Tibial artery (tissue), 4 donors: ENCODE measurements around the gene AGXT.
A peak's percentile ranks its signal among the peaks of the same experiment; 100 is the strongest.

ENCODE experiments used
- DNase-seq, 2 donors: peaks; one replicate each; pipeline ENCODE4 v3.0.0-alpha.2; 2019
- H3K27ac ChIP-seq, 2 donors: fragments of 200-600 bp; sonication (generic) in 1 of 2; 1 replicate in 1 of 2; 2 replicates in 1 of 2; pipeline ENCODE4 v1.5.1; 2018 to 2019; ENCODE audit warnings: mild to moderate bottlenecking in 1 of 2
- H3K27me3 ChIP-seq, 2 donors: fragments of 200-600 bp; sonication (generic) in 1 of 2; one replicate each; pipeline versions ENCODE4 v1.5.1 to v1.6.0; 2016 to 2019
- H3K36me3 ChIP-seq, 3 donors: fragments of 200-600 bp; sonication (generic) in 2 of 3; one replicate each; pipeline ENCODE4 v1.5.1; 2016 to 2019; ENCODE audit warnings: mild to moderate bottlenecking in 2 of 3
- H3K4me1 ChIP-seq, 4 donors: fragments of 200-600 bp; sonication (generic) in 2 of 4; 1 replicate in 3 of 4; 2 replicates in 1 of 4; pipeline ENCODE4 v1.5.1; 2016 to 2019
- H3K4me3 ChIP-seq, 2 donors: fragments of 200-600 bp; sonication (generic) in 1 of 2; 1 replicate in 1 of 2; 2 replicates in 1 of 2; pipeline ENCODE4 v1.5.1; 2018 to 2019; ENCODE audit warnings: mild to moderate bottlenecking in 2 of 2
- H3K9me3 ChIP-seq, 3 donors: fragments of 200-600 bp; sonication (generic) in 1 of 3; one replicate each; pipeline ENCODE4 v1.5.1; 2016 to 2019
- intact Hi-C: fragments of 100-400 bp; cut with DNase I; formaldehyde crosslinking; loops from one replicate; pipeline ENCODE4 v1.15.0; 2023; ENCODE audit warnings: low total_unique reads
- TF ChIP-seq, protein P1 (sequence below), 2 experiments: fragments of 200-600 bp in 1 of 2; fragments of 450-650 bp in 1 of 2; IDR thresholded peaks; one replicate each; pipeline ENCODE4 v1.5.1; 2017 to 2019; ENCODE audit warnings: antibody characterized with exemption in 2 of 2, mild to moderate bottlenecking in 1 of 2, moderate library complexity in 1 of 2

AGXT gene

DNA sequence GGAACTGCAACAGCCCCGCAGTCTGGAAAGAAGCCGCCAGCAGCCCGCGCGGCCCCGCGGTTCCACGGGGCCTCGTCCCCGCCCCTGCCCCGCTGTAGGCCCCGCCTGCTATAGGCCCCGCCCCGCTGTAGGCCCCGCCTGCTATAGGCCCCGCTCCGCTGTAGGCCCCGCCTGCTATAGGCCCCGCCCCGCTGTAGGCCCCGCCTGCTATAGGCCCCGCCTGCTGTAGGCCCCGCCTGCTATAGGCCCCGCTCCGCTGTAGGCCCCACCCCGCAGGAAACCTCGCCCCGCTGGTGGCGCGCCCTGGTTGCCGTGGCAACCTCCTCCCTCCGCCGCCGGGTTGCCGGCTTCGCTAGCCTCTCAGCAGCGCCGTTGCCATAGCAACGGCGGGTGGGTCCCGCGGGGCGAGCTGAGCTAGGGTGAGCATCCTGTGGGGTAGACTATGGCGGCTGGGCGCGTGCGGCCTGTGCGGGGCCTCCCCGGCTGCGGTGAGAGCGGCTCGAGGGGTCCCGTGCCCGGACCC is 36.4 kb upstream of the AGXT start:
- H3K4me3 ChIP-seq = peak overlapping the region; percentile 1 to 38
- intact Hi-C loops = no loop called here
- H3K27ac ChIP-seq = no peak overlapping the region
- DNase-seq = peak; percentile 83 to 91
- H3K27me3 ChIP-seq = peaks cover 0 to 47% of the 10 kb centered on the region in 2 donors
- no peaks in the 10 kb centered on the region for H3K36me3 ChIP-seq
- TF ChIP-seq, protein P1, sequence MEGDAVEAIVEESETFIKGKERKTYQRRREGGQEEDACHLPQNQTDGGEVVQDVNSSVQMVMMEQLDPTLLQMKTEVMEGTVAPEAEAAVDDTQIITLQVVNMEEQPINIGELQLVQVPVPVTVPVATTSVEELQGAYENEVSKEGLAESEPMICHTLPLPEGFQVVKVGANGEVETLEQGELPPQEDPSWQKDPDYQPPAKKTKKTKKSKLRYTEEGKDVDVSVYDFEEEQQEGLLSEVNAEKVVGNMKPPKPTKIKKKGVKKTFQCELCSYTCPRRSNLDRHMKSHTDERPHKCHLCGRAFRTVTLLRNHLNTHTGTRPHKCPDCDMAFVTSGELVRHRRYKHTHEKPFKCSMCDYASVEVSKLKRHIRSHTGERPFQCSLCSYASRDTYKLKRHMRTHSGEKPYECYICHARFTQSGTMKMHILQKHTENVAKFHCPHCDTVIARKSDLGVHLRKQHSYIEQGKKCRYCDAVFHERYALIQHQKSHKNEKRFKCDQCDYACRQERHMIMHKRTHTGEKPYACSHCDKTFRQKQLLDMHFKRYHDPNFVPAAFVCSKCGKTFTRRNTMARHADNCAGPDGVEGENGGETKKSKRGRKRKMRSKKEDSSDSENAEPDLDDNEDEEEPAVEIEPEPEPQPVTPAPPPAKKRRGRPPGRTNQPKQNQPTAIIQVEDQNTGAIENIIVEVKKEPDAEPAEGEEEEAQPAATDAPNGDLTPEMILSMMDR (IDR thresholded peaks at IDR 0.05) = no peak
- H3K9me3 ChIP-seq = no peaks in the 10 kb centered on the region
- H3K4me1 ChIP-seq = peaks cover 0 to 13% (median 11%) of the 10 kb centered on the region in 4 donors

DNA sequence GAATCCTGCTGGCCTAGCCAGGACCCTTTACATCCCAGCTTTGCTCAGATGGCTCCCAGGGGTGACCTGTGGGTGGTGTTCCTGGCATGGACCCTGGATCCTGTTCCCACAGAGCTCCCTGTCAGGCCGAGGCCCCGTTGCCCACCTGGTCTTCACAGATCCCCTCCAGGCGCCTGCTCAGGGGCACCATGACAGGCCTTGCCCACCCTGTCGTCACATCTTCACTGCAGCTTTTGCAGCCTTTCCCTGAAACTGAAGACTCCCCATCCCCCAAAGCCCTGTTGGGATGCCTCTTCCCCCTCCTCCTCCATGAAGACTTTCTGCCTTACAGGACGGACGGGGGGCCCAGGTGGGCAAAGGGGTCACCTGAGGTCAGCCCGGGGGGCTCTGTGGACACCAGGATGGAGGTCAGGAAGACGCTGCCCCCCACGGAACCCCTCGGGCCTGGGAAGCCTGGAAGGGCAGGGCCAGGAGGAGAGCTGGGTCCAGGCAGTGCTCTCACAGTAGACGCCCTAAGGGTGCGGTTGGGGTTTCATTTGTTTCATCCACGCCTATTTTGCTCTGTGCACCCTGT is 35.6 kb upstream of the AGXT start:
- DNase-seq = no peak
- Histone ChIP-seq H3K4me3 (no peak overlapping the region), H3K27ac (no peak overlapping the region), H3K4me1 (peaks cover 0 to 13% (median 11%) of the 10 kb centered on the region in 4 donors), H3K27me3 (peaks cover 0 to 42% of the 10 kb centered on the region in 2 donors), H3K9me3 (no peaks in the 10 kb centered on the region), H3K36me3 (no peaks in the 10 kb centered on the region)
- TF ChIP-seq, protein P1 (IDR thresholded peaks at IDR 0.05) = no peak
- intact Hi-C loops = no loop called here

DNA sequence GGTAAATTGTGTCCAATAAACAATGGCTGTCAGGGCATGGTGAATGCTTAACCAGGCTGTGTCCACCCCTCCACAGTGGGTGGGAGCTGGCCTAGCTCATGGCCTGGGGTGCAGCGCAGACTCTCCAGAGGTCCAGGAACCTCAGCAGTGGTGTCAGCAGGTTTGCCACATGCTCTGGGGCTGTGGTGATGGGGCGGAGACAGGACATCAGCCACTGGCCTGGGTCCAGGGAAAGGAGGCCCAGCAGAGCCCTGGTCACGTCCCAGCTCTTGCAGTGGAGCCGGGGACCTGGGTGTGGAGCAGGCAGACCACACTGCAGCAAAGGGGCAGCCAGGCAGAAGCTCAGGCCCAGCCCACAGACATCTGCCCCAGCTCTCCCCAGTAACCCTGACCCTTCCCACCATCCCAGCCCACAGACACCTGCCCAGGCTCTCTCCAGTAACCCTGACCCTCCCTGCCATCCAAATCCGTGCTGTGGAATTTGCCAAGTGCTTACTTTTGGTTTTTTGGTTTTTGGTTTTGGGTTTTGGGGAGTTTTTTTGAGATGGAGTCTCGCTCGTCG is 34.8 kb upstream of the AGXT start:
- no peak for DNase-seq
- intact Hi-C loops = no loop called here
- TF ChIP-seq, protein P1 (IDR thresholded peaks at IDR 0.05) = no peak
- Histone ChIP-seq H3K36me3 (no peaks in the 10 kb centered on the region), H3K4me3 (no peak overlapping the region), H3K4me1 (peaks cover 0 to 13% (median 11%) of the 10 kb centered on the region in 4 donors), H3K9me3 (no peaks in the 10 kb centered on the region), H3K27ac (no peak overlapping the region), H3K27me3 (peaks cover 0 to 34% of the 10 kb centered on the region in 2 donors)

DNA sequence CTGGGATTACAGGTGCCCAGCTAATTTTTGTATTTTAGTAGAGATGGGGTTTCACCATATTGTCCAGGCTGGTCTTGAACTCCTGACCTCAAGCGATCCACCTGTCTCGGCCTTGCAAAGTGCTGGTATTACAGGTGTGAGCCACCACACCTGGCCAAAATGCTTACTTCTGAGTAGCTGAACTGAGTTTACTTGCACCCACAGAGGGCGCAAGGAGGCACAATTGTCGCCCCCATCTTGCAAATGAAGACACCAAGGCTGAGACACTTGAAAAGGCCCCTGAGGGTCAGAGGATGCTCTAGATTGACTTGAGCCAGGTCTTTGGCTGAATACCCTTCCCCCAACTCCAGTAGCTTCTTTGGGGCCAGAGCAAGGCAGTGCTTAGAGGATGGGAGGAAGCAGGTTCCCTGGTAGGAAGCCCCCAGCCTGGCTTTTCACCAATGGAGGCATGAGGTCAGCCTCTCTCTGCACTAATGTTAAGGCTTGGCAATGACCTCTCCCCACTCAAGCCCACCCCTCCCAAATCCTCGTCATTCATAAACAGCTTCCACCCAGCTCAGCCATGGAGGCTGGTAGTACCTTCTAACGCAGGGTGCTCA is 34.1 kb upstream of the AGXT start:
- Histone ChIP-seq H3K4me3 (no peak overlapping the region), H3K27me3 (peaks cover 0 to 32% of the 10 kb centered on the region in 2 donors), H3K4me1 (peaks cover 0 to 13% (median 11%) of the 10 kb centered on the region in 4 donors), H3K27ac (no peak overlapping the region), H3K9me3 (no peaks in the 10 kb centered on the region), H3K36me3 (no peaks in the 10 kb centered on the region)
- intact Hi-C loops = no loop called here
- TF ChIP-seq, protein P1 (IDR thresholded peaks at IDR 0.05) = no peak
- no peak for DNase-seq

DNA sequence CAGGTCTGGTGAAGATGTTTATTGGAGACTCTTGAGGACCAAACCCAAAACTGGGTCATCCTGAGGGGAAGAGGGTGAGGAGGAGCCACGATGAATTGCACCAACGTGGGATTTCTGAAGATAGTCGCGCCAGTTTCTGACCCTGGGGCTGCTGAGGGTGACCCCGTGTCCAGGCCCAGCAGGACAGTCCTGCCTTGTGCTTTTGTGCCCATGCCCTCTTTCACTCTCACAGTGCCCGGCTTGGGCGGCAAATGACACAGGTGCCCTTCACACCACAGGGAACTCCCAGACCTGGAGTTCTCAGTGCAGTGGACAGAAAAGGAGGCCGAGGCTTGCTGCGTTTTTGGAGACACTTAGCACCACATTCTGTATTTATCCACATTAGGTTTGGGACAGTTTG is 33.1 kb upstream of the AGXT start:
- TF ChIP-seq, protein P1 (IDR thresholded peaks at IDR 0.05) = no peak
- H3K27ac ChIP-seq = no peak overlapping the region
- intact Hi-C loops = no loop called here
- DNase-seq = no peak
- H3K4me3 ChIP-seq = no peak overlapping the region
- peaks cover 0 to 30% of the 10 kb centered on the region in 2 donors for H3K27me3 ChIP-seq
- no peaks in the 10 kb centered on the region for H3K36me3 ChIP-seq
- peaks cover 0 to 13% (median 11%) of the 10 kb centered on the region in 4 donors for H3K4me1 ChIP-seq
- no peaks in the 10 kb centered on the region for H3K9me3 ChIP-seq
